GM10248 (cell line): Measurements from ENCODE around the gene PLCG1.
"Not testable (repeated sequence)": the region's sequence is repeated elsewhere in the genome, so short reads cannot be mapped to it uniquely, and the experiment has no call there.

Source experiments
- CTCF ChIA-PET: fragments of 300-600 bp; sonication (Branson Sonifier 250); formaldehyde crosslinking; extraction: SDS; loops from one replicate; lab custom pipeline; 2021; ENCODE audit warnings: antibody characterized with exemption; lab: Yijun Ruan, JAX
- POLR2A ChIA-PET: fragments of 350-650 bp; sonication (Branson Sonifier 250); formaldehyde crosslinking; extraction: SDS; loops from one replicate; lab custom pipeline; 2020; ENCODE audit warnings: antibody characterized with exemption; lab: Yijun Ruan, JAX
- DNase-seq: peaks from one replicate; pipeline ENCODE4 v3.0.0; 2012; ENCODE audit errors: extremely low spot score
- CTCF ChIP-seq: IDR thresholded peaks from 2 replicates; pipeline ENCODE4 v1.5.1; 2012; ENCODE audit warnings: mild to moderate bottlenecking, low read depth; ENCODE audit errors: extremely low read depth, missing control alignments, control extremely low read depth

Gene PLCG1

GRCh38 chr20:41123631-41124030, 13.7 kb upstream of the PLCG1 start:
- ChIA-PET CTCF (interaction anchor here (3.6 kb wide), 1 partner anchor 28 kb away, joined by 12 read pairs; no protein-coding TSS in a partner anchor), POLR2A (no interaction called here)
- DNase-seq, result no peak
- TF ChIP-seq CTCF, result no peak

- no peak for TF ChIP-seq CTCF
- POLR2A ChIA-PET, result no interaction called here
- no peak for DNase-seq
- CTCF ChIA-PET, result interaction anchor here (1.0 to 3.7 kb wide), 4 partner anchors 11 to 49 kb away, joined by 3 to 23 read pairs (median 4); no protein-coding TSS in a partner anchor
These were observed 12.8 kb upstream of the PLCG1 start for GRCh38 chr20:41124451-41125094.

- DNase-seq, result no peak
- ChIA-PET POLR2A (no interaction called here), CTCF (interaction anchor here (1.2 to 3.7 kb wide), 2 partner anchors 9 to 47 kb away, joined by 3 to 23 read pairs; no protein-coding TSS in a partner anchor)
- TF ChIP-seq CTCF, result no peak
These were observed 11.5 kb upstream of the PLCG1 start for GRCh38 chr20:41125530-41126457.

- POLR2A ChIA-PET, result no interaction called here
- no peak for DNase-seq
- TF ChIP-seq CTCF, result no peak
- CTCF ChIA-PET, result interaction anchor here (1.0 to 3.7 kb wide), 2 partner anchors 8 to 29 kb away, joined by 3 to 23 read pairs; no protein-coding TSS in a partner anchor
These were observed 10.6 kb upstream of the PLCG1 start for GRCh38 chr20:41126719-41127118.

- DNase-seq, CTCF ChIA-PET, POLR2A ChIA-PET: not testable (repeated sequence)
These were observed 9.0 kb upstream of the PLCG1 start for GRCh38 chr20:41128317-41128716.

- no peak for TF ChIP-seq CTCF
- POLR2A ChIA-PET, result no interaction called here
- CTCF ChIA-PET, result interaction anchor here (0.7 kb wide), 1 partner anchor 141 kb away, joined by 3 read pairs; no protein-coding TSS in a partner anchor
- DNase-seq, result no peak
These were observed 5.6 kb upstream of the PLCG1 start for GRCh38 chr20:41131594-41132387.

GRCh38 chr20:41132388-41132775, 5.0 kb upstream of the PLCG1 start:
- CTCF ChIA-PET, result interaction anchor here (4.9 kb wide), 1 partner anchor 25 kb away, joined by 46 read pairs; no protein-coding TSS in a partner anchor
- DNase-seq, POLR2A ChIA-PET: not testable (repeated sequence)
